Fibroblast of villous mesenchyme (primary cell): Measurements from ENCODE around the gene TMEM236. TPM values are rescaled to one million over a fixed set of nuclear protein-coding genes. Genes with fewer than 3 reads are reported as not detected.

ENCODE experiments used
- DNase-seq: peaks from one replicate; pipeline ENCODE4 v3.0.0-alpha.2; 2010; ENCODE audit warnings: low read depth
- H3K4me3 ChIP-seq: 2 replicates; pipeline ENCODE4 v1.5.1; 2011; ENCODE audit warnings: low read depth, mild to moderate bottlenecking, low read length
- CTCF ChIP-seq: IDR thresholded peaks from 2 replicates; pipeline ENCODE4 v1.5.1; 2012; ENCODE audit warnings: low read depth, mild to moderate bottlenecking, low read length; ENCODE audit not compliant: insufficient read depth
- small RNA-seq: library from RNA; depleted of rRNA; stranded (forward); fragments of <200 nt; gene quantifications from one replicate; pipeline ENCODE3, GENCODE V24; 2012
- total RNA-seq: library from RNA; depleted of rRNA; stranded (reverse); fragments of >200 nt; gene quantifications from 2 replicates; pipeline ENCODE4 v1.2.3, GENCODE V29; 2012

TMEM236 gene
- total RNA-seq, 1 donor, result under 0.01 TPM

GRCh38 chr10:17847585-17848296 lies 95.7 kb downstream of the TMEM236 start:
- peak; percentile 24 for DNase-seq
- H3K4me3 ChIP-seq, result no peak overlapping the region
- peak; percentile 51 for TF ChIP-seq CTCF

- no peak for DNase-seq
Measured at GRCh38 chr10:17848646-17849045, 96.6 kb downstream of the TMEM236 start.

More at GRCh38 chr10:17848646-17849045, 96.6 kb downstream of the TMEM236 start:
- H3K4me3 ChIP-seq, result no peak overlapping the region
- TF ChIP-seq CTCF, result no peak

Small RNA genes lying within 50 kb of the gene (small RNA-seq; reads per million reads assigned to genes)
- not detected for gene MIR511

Other genes starting within 250 kb of the TMEM236 start
- 43.2 and 102 TPM in 2 replicates for gene HACD1, start 134.8 kb upstream of the TMEM236 start, total RNA-seq
- gene STAM, start 108.0 kb upstream of the TMEM236 start, total RNA-seq, result 38.0 and 46.6 TPM in 2 replicates
- under 0.01 TPM in 1 of 2 replicates, not detected in the other for gene MRC1, start 57.1 kb downstream of the TMEM236 start, total RNA-seq
- gene SLC39A12, start 199.7 kb downstream of the TMEM236 start, total RNA-seq, result not detected in 2 replicates